ENCODE results near the gene TMEM30B. TPM values are rescaled to one million over a fixed set of nuclear protein-coding genes. Genes with fewer than 3 reads are reported as not detected.

The TMEM30B gene
- total RNA-seq: 10.5 and 15.7 TPM in 2 replicates

GRCh38 chr14:61281186-61281947 is at the start of gene TMEM30B:
TSS of gene TMEM30B (minus strand) at chr14:61281338. CDS start at chr14:61281147, 191 bp downstream.
- H3K36me3 ChIP-seq (ENCODE audit: control insufficient read depth, insufficient read depth, low read length): no peaks in the 10 kb centered on the region
- no peak for TF ChIP-seq CTCF (IDR thresholded peaks at IDR 0.05; ENCODE audit: insufficient read depth, low read length, severe bottlenecking)
- no peaks in the 10 kb centered on the region for H3K27me3 ChIP-seq (ENCODE audit: control insufficient read depth, insufficient read depth, low read length)
- no peak for FAIRE-seq
- peak; percentile 94 for DNase-seq (ENCODE audit: low read depth)
- peak within 1 kb of the TSS; percentile 97 for H3K4me3 ChIP-seq (ENCODE audit: low read depth, low read length)

- H3K27me3 ChIP-seq (ENCODE audit: control insufficient read depth, insufficient read depth, low read length): no peaks in the 10 kb centered on the region
- H3K4me3 ChIP-seq (ENCODE audit: low read depth, low read length): no peak overlapping the region
- no peak for TF ChIP-seq CTCF (IDR thresholded peaks at IDR 0.05; ENCODE audit: insufficient read depth, low read length, severe bottlenecking)
- FAIRE-seq (no peak), DNase-seq (ENCODE audit: low read depth) (no peak)
- no peaks in the 10 kb centered on the region for H3K36me3 ChIP-seq (ENCODE audit: control insufficient read depth, insufficient read depth, low read length)
Measured at GRCh38 chr14:61330511-61330910, 49.4 kb upstream of the TMEM30B start.

GRCh38 chr14:61329478-61330051 is 48.4 kb upstream of the TMEM30B start:
- DNase-seq (ENCODE audit: low read depth) (no peak), FAIRE-seq (no peak)
- Histone ChIP-seq H3K27me3 (ENCODE audit: control insufficient read depth, insufficient read depth, low read length) (no peaks in the 10 kb centered on the region), H3K4me3 (ENCODE audit: low read depth, low read length) (no peak overlapping the region), H3K36me3 (ENCODE audit: control insufficient read depth, insufficient read depth, low read length) (no peaks in the 10 kb centered on the region)
- TF ChIP-seq CTCF (IDR thresholded peaks at IDR 0.05; ENCODE audit: insufficient read depth, low read length, severe bottlenecking): no peak

- H3K36me3 ChIP-seq (ENCODE audit: control insufficient read depth, insufficient read depth, low read length): no peaks in the 10 kb centered on the region
- TF ChIP-seq CTCF (IDR thresholded peaks at IDR 0.05; ENCODE audit: insufficient read depth, low read length, severe bottlenecking): no peak
- no peaks in the 10 kb centered on the region for H3K27me3 ChIP-seq (ENCODE audit: control insufficient read depth, insufficient read depth, low read length)
- H3K4me3 ChIP-seq (ENCODE audit: low read depth, low read length): no peak overlapping the region
- DNase-seq (ENCODE audit: low read depth): no peak
- FAIRE-seq: no peak
Measured at GRCh38 chr14:61328626-61329262, 47.6 kb upstream of the TMEM30B start.

- no peak for TF ChIP-seq CTCF (IDR thresholded peaks at IDR 0.05; ENCODE audit: insufficient read depth, low read length, severe bottlenecking)
- H3K4me3 ChIP-seq (ENCODE audit: low read depth, low read length): no peak overlapping the region
- no peaks in the 10 kb centered on the region for H3K27me3 ChIP-seq (ENCODE audit: control insufficient read depth, insufficient read depth, low read length)
- no peaks in the 10 kb centered on the region for H3K36me3 ChIP-seq (ENCODE audit: control insufficient read depth, insufficient read depth, low read length)
- peak; percentile 42 for DNase-seq (ENCODE audit: low read depth)
- FAIRE-seq: no peak
Measured at GRCh38 chr14:61326847-61327246, 45.7 kb upstream of the TMEM30B start.
